WTC11 (cell line): Measurements from ENCODE around the gene GIPC2. TPM values are rescaled to one million over a fixed set of nuclear protein-coding genes. Genes with fewer than 3 reads are reported as not detected.

Experiments
- ATAC-seq: fragments of 200-7000 bp; cut with Tn5 transposase; 2 replicates; pipeline ENCODE4 v1.10.0; 2021; ENCODE audit warnings: mild to moderate bottlenecking, moderate library complexity
- CTCF ChIA-PET: fragments of 300-600 bp; sonication (Branson Sonifier 250); formaldehyde crosslinking; loops from one replicate; lab custom pipeline; 2021; ENCODE audit warnings: antibody characterized with exemption; lab: Charles Lee
- POLR2A ChIA-PET: fragments of 350-600 bp; sonication (Branson Sonifier 250); formaldehyde crosslinking; loops from one replicate; lab custom pipeline; 2021; ENCODE audit warnings: antibody characterized with exemption; lab: Charles Lee
- DNase-seq: peaks from one replicate; pipeline ENCODE4 v3.0.0; 2021; ENCODE audit warnings: low spot score
- H3K27ac Mint-ChIP-seq: 2 replicates; pipeline ENCODE4 v1.8.0; 2021; ENCODE audit warnings: mixed read lengths
- H3K27me3 Mint-ChIP-seq: 2 replicates; pipeline ENCODE4 v1.8.0; 2021; ENCODE audit warnings: low read depth, mild to moderate bottlenecking, moderate library complexity, mixed read lengths
- H3K36me3 Mint-ChIP-seq: 2 replicates; pipeline ENCODE4 v1.8.0; 2021; ENCODE audit warnings: mixed read lengths
- H3K4me1 Mint-ChIP-seq: 2 replicates; pipeline ENCODE4 v1.8.0; 2022; ENCODE audit warnings: mixed read lengths
- H3K4me3 Mint-ChIP-seq: 2 replicates; pipeline ENCODE4 v1.8.0; 2021; ENCODE audit warnings: mild to moderate bottlenecking, moderate library complexity, mixed read lengths
- H3K9me3 Mint-ChIP-seq: 2 replicates; pipeline ENCODE4 v1.8.0; 2021; ENCODE audit warnings: mixed read lengths
- ATF6 ChIP-seq: sonication (generic); formaldehyde crosslinking; IDR thresholded peaks from 2 replicates; pipeline ENCODE4 v1.8.1; 2023; ENCODE audit warnings: mild to moderate bottlenecking, missing genetic modification reagents
- CREB1 ChIP-seq: sonication (generic); formaldehyde crosslinking; IDR thresholded peaks from 2 replicates; pipeline ENCODE4 v1.8.0; 2023; ENCODE audit warnings: mild to moderate bottlenecking, missing genetic modification reagents
- E2F1 ChIP-seq: sonication (generic); formaldehyde crosslinking; IDR thresholded peaks from 2 replicates; pipeline ENCODE4 v1.8.0; 2022; ENCODE audit warnings: mild to moderate bottlenecking, missing genetic modification reagents
- ERG ChIP-seq: fragments of 250-450 bp; sonication (Bioruptor Pico); IDR thresholded peaks from 2 replicates; pipeline ENCODE4 v1.8.0; 2021; ENCODE audit warnings: mild to moderate bottlenecking
- FOXJ3 ChIP-seq: sonication (generic); formaldehyde crosslinking; IDR thresholded peaks from 2 replicates; pipeline ENCODE4 v1.9.0; 2021; ENCODE audit warnings: missing genetic modification reagents, mild to moderate bottlenecking, borderline replicate concordance
- GRHL2 ChIP-seq: fragments of 250-450 bp; sonication (Bioruptor Pico); IDR thresholded peaks from 2 replicates; pipeline ENCODE4 v1.8.0; 2022; ENCODE audit warnings: mild to moderate bottlenecking, moderate library complexity; ENCODE audit not compliant: insufficient replicate concordance, severe bottlenecking
- GTF2I ChIP-seq: fragments of 250-450 bp; sonication (Bioruptor Pico); conservative IDR thresholded peaks from 2 replicates; pipeline ENCODE4 v1.4.0; 2021; ENCODE audit warnings: mild to moderate bottlenecking
- HMGXB4 ChIP-seq: sonication (generic); formaldehyde crosslinking; IDR thresholded peaks from 2 replicates; pipeline ENCODE4 v1.8.1; 2023; ENCODE audit warnings: mild to moderate bottlenecking, moderate library complexity, missing genetic modification reagents
- MAX ChIP-seq: sonication (generic); formaldehyde crosslinking; IDR thresholded peaks from 2 replicates; pipeline ENCODE4 v1.8.0; 2022; ENCODE audit warnings: mild to moderate bottlenecking, missing genetic modification reagents
- MLX ChIP-seq: sonication (generic); formaldehyde crosslinking; IDR thresholded peaks from 2 replicates; pipeline ENCODE4 v1.8.1; 2023; ENCODE audit warnings: mild to moderate bottlenecking, missing genetic modification reagents, moderate library complexity
- PRDM15 ChIP-seq: sonication (generic); formaldehyde crosslinking; IDR thresholded peaks from 2 replicates; pipeline ENCODE4 v1.8.0; 2022; ENCODE audit warnings: missing genetic modification reagents
- PREB ChIP-seq: sonication (generic); formaldehyde crosslinking; IDR thresholded peaks from 2 replicates; pipeline ENCODE4 v1.8.1; 2022; ENCODE audit warnings: mild to moderate bottlenecking, missing genetic modification reagents, moderate library complexity, borderline replicate concordance
- RORB ChIP-seq: fragments of 250-450 bp; sonication (Bioruptor Pico); IDR thresholded peaks from 2 replicates; pipeline ENCODE4 v1.9.0; 2021; ENCODE audit warnings: mild to moderate bottlenecking
- ZNF138 ChIP-seq: sonication (generic); formaldehyde crosslinking; conservative IDR thresholded peaks from 2 replicates; pipeline ENCODE4 v1.8.1; 2022; ENCODE audit warnings: mild to moderate bottlenecking, moderate library complexity, missing genetic modification reagents
- ZNF423 ChIP-seq: fragments of 250-450 bp; sonication (Bioruptor Pico); IDR thresholded peaks from 2 replicates; pipeline ENCODE4 v2.1.2; 2022; ENCODE audit warnings: mild to moderate bottlenecking, moderate library complexity
- ZNF512 ChIP-seq: sonication (generic); formaldehyde crosslinking; IDR thresholded peaks from 2 replicates; pipeline ENCODE4 v1.8.1; 2022; ENCODE audit warnings: missing genetic modification reagents, borderline replicate concordance
- ZSCAN18 ChIP-seq: fragments of 250-450 bp; sonication (Bioruptor Pico); IDR thresholded peaks from 2 replicates; pipeline ENCODE4 v2.1.2; 2022; ENCODE audit warnings: mild to moderate bottlenecking, moderate library complexity
- total RNA-seq: library from RNA; stranded (reverse); gene quantifications from 3 replicates; pipeline ENCODE4 v1.2.3, GENCODE V29; 2021

GIPC2 gene
- total RNA-seq, 1 experiment from 2014 or later: 0.83 TPM

- Mint-ChIP-seq H3K27me3 (peaks cover 7% of the 10 kb centered on the region; the same call in 1 of the 2 replicates), H3K4me3 (no peak overlapping the region), H3K36me3 (no peaks in the 10 kb centered on the region), H3K4me1 (no peaks in the 10 kb centered on the region), H3K9me3 (peaks cover under 1% of the 10 kb centered on the region; the same call in 1 of the 2 replicates), H3K27ac (no peak overlapping the region)
- ATAC-seq (no peak), DNase-seq (no peak)
- no peak for TF ChIP-seq ZNF512 (CRISPR knock-in tag)
- CTCF ChIA-PET: interaction anchor here (1.0 kb wide), 1 partner anchor 54 kb away, joined by 3 read pairs; no protein-coding TSS in a partner anchor
- POLR2A ChIA-PET: no interaction called here
These were observed 122.5 kb downstream of the GIPC2 start for GRCh38 chr1:78168306-78168705.

- ChIA-PET POLR2A (no interaction called here), CTCF (no interaction called here)
- DNase-seq: no peak
- no peak overlapping the region for H3K27ac Mint-ChIP-seq
- no peaks in the 10 kb centered on the region for H3K9me3 Mint-ChIP-seq
- H3K27me3 Mint-ChIP-seq: peaks cover 5% of the 10 kb centered on the region; the same call in 1 of the 2 replicates
- no peak overlapping the region for H3K4me3 Mint-ChIP-seq
- peaks cover 6% of the 10 kb centered on the region for H3K4me1 Mint-ChIP-seq
- no peaks in the 10 kb centered on the region for H3K36me3 Mint-ChIP-seq
- no peak for ATAC-seq
- TF ChIP-seq ZNF423 (CRISPR knock-in tag) (no peak), ZSCAN18 (CRISPR knock-in tag) (no peak), ERG (CRISPR knock-in tag) (no peak), MLX (CRISPR knock-in tag) (no peak), ATF6 (CRISPR knock-in tag) (no peak), MAX (CRISPR knock-in tag) (no peak), HMGXB4 (no peak), GTF2I (CRISPR knock-in tag) (no peak), RORB (CRISPR knock-in tag) (no peak), FOXJ3 (CRISPR knock-in tag) (no peak), CREB1 (CRISPR knock-in tag) (no peak), PRDM15 (CRISPR knock-in tag) (no peak), PREB (CRISPR knock-in tag) (no peak), ZNF138 (CRISPR knock-in tag) (no peak), E2F1 (CRISPR knock-in tag) (no peak), GRHL2 (CRISPR knock-in tag) (no peak)
These were observed 125.1 kb downstream of the GIPC2 start for GRCh38 chr1:78170859-78171258.
